ENCODE data around the gene ATP5MK.
"Not testable (repeated sequence)": the region's sequence is repeated elsewhere in the genome, so short reads cannot be mapped to it uniquely, and the experiment has no call there.

ATP5MK gene

GRCh38 chr10:103397191-103397825 lies 1.0 kb upstream of the ATP5MK start:
- DNase-seq (ENCODE audit: low read depth in 3 of 3, low spot score in 1 of 3): no peak

DNA sequence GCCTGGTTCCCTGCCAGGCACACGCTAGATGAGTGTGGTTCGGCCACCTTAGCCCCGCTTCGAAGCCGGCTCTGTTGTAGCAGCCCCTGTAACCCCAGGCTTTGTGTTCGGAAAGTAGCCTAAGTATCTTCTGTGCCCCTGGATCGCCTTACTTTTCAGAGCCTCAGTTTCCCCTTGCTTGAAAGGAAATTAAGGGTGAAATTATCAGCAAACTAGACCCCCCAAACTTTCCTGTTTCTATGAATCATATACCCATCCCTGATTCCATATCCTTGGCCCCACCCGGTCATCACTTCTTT lies 463 bp upstream of the ATP5MK start:
- DNase-seq (ENCODE audit: low read depth in 3 of 3, low spot score in 1 of 3): no peak

- DNase-seq (ENCODE audit: low read depth in 3 of 3, low spot score in 1 of 3): no peak
These were observed 565 bp downstream of the ATP5MK start for GRCh38 chr10:103395754-103396066.

GRCh38 chr10:103394180-103394579 lies 2.1 kb downstream of the ATP5MK start:
- no peak for DNase-seq (ENCODE audit: low read depth in 3 of 3, low spot score in 1 of 3)

GRCh38 chr10:103382769-103383168 lies 13.5 kb downstream of the ATP5MK start:
- DNase-seq (ENCODE audit: low read depth in 3 of 3, low spot score in 1 of 3): no peak

GRCh38 chr10:103374263-103374662 lies 22.0 kb downstream of the ATP5MK start:
- no peak for DNase-seq (ENCODE audit: low read depth in 3 of 3, low spot score in 1 of 3)

GRCh38 chr10:103373544-103373943 lies 22.7 kb downstream of the ATP5MK start:
- DNase-seq (ENCODE audit: low read depth in 3 of 3, low spot score in 1 of 3): no peak

GRCh38 chr10:103367782-103368518 lies 28.3 kb downstream of the ATP5MK start, which contains the start of gene TAF5:
Gene TAF5, plus strand, starts transcription at chr10:103367976. Its CDS starts 14 bp downstream, at chr10:103367990.
- DNase-seq (ENCODE audit: low read depth in 3 of 3, low spot score in 1 of 3): peak; percentile 69 to 77 (median 70)

- DNase-seq (ENCODE audit: low read depth in 3 of 3, low spot score in 1 of 3): no peak
These were observed 28.9 kb downstream of the ATP5MK start for GRCh38 chr10:103367379-103367781.

DNA sequence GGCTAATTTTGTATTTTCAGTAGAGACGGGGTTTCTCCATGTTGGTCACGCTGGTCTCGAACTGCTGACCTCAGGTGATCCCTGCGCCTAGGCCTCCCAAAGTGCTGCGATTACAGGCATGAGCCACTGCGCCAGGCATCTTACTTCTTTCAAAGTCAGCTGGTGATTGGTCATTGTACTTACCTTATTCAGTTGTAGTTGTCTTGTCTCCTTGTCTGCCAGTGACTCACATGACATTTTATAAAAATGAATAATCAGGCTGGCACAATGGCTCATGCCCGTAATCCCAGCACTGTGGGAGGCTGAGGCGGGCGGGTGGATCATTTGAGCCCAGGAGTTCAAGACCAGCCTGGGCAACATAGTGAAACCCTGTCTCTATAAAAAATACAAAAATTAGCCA lies 35.5 kb downstream of the ATP5MK start:
- DNase-seq (ENCODE audit: low read depth in 3 of 3, low spot score in 1 of 3): not testable (repeated sequence)

- DNase-seq (ENCODE audit: low read depth in 3 of 3, low spot score in 1 of 3): not testable (repeated sequence)
These were observed 36.8 kb downstream of the ATP5MK start for GRCh38 chr10:103359493-103359892.

- no peak for DNase-seq (ENCODE audit: low read depth in 3 of 3, low spot score in 1 of 3)
These were observed 40.2 kb downstream of the ATP5MK start for GRCh38 chr10:103355906-103356599.

DNA sequence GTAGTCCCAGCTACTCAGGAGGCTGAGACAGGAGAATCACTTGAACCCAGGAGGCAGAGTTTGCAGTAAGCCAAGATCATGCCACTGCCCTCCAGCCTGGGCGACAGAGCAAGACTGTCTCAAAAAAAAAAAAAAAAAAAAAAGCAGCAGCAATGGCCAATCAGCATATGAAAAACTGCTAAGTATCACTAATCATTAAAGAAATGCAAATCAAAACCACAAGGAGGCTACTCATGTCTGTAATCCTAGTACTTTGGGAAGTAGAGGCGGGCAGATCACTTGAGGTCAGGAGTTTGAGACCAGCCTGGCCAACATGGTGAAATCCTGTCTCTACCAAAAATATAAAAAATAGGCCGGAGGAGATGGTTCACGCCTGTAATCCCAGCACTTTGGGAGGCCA lies 41.7 kb downstream of the ATP5MK start:
- DNase-seq (ENCODE audit: low read depth in 3 of 3, low spot score in 1 of 3): not testable (repeated sequence)

- no peak for DNase-seq (ENCODE audit: low read depth in 3 of 3, low spot score in 1 of 3)
These were observed 43.0 kb downstream of the ATP5MK start for GRCh38 chr10:103353281-103353680.

GRCh38 chr10:103350517-103351260 lies 45.6 kb downstream of the ATP5MK start, which contains the start of gene PCGF6:
Gene PCGF6, minus strand, starts transcription at chr10:103351140. Its CDS starts 74 bp downstream, at chr10:103351066.
- peak; percentile 10 to 57 (median 32) for DNase-seq (ENCODE audit: low read depth in 3 of 3, low spot score in 1 of 3)

DNA sequence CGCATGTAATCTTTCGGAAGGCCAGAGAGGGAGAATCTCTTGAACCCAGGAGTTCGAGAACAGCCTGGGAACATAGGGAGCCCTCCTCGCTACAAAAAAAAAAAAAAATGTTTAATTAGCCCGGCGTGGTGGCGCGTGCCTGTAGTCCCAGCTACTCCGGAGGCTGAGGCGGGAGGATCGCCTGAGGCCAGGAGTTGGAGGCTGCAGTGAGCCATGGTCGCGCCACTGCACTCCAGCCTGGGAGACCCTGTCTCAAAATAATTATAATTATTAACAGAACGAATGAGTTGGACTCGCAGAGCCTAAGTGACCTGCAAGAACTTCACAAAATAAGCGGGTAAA lies 46.1 kb downstream of the ATP5MK start:
- DNase-seq (ENCODE audit: low read depth in 3 of 3, low spot score in 1 of 3): no peak

Measured in stimulated activated CD4-positive, alpha-beta T cell treated with anti-CD3 and anti-CD28 coated beads, TNF-alpha, amount 100 ng/mL, for 1 hour (primary cell).